Activated CD4-positive, alpha-beta T cell treated with anti-CD3 and anti-CD28 coated beads, Interleukin-2, Interleukin-6, amounts not matched to agents 100 ng/mL and 50 ng/mL, durations not matched to agents 16 hours and 8 hours (primary cell): ENCODE results near the gene CEP85.

Source experiments
- DNase-seq: peaks from one replicate; pipeline ENCODE4 v3.0.0-alpha.2; 2020

Gene CEP85

DNA sequence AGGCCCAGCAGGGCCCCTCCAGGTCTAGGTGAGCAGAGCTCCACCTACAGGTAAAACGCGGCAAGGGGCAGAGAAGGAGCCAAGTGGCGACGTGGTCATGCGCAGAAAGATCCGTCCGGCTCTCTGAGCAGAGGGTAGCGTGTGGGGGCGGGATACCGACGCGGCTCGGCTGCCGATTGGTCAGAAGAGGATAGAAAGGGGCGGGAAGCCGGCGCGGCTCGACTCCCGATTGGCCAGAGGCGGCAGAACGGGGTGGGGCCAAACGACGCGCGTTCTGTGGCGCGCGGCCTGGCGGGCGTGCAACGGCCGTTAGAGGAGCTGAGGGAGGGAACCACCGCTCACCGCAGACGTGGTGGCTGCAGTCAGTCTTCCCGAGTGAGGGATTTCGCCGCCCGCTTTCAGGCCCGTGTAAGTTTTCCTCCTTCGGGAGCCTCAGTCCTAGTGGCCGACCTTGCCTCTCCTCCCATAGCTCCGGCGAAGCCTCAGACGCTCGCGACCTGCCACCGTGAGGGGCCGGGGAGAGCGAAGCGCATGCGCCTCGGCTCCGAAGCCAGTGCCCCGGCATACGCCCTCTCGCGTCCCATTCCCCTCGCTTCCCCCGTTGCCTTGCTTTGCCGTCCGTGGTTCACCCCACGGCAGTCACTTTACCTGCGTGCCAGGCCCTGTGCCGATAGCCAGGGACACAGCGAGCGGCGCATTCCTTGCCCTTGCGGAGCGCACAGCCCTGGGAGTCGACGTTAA is at the start of gene CEP85:
Gene CEP85 (plus strand): TSS at position 298 of the 741 bp plus-strand sequence. CDS start 5,584 bp downstream, outside the sequence.
- peak; percentile 99 for DNase-seq

DNA sequence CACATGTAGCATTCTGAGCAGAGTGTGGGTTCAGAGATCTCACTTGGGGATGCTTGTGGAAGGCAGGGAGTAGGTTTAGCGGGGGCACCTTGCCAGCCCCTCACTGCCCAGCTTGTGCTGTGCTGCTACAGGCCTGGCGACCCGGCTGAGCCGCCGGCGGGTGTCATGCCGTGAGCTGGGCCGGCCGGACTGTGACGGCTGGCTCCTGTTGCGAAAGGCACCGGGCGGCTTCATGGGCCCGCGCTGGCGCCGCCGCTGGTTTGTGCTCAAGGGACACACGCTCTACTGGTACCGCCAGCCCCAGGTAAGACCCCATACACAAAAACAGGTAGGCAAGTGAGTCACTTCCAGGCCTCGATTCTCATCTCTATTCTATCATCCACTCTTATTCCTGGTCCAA is 49.1 kb upstream of the CEP85 start:
- no peak for DNase-seq

GRCh38 chr1:26187882-26188281 is 46.1 kb upstream of the CEP85 start:
- DNase-seq: no peak

DNA sequence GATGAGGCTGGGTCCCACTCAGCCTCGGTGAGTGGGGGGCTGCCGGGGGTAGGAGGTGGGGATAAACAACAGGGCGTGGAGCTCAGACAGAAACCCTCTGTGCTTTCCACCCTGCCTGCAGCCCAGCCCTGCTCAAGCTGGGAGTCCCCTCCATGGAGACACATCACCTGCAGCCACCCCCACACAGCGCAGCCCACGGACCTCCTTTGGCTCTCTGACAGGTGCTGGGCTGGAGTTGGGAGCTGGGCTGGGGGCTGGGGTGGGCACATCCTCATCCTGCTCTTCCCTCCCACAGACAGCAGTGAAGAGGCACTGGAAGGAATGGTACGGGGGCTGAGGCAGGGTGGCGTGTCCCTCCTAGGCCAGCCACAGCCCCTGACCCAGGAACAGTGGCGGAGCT is 45.5 kb upstream of the CEP85 start:
- no peak for DNase-seq

GRCh38 chr1:26189331-26189730 is 44.7 kb upstream of the CEP85 start:
- DNase-seq: no peak

- DNase-seq: no peak
Measured at GRCh38 chr1:26189751-26190275, 44.2 kb upstream of the CEP85 start.

GRCh38 chr1:26190373-26190987 is 43.5 kb upstream of the CEP85 start, which contains the start of gene CATSPER4:
Gene CATSPER4 (plus strand): TSS chr1:26190602. CDS start chr1:26190628, 26 bp downstream.
- no peak for DNase-seq

DNA sequence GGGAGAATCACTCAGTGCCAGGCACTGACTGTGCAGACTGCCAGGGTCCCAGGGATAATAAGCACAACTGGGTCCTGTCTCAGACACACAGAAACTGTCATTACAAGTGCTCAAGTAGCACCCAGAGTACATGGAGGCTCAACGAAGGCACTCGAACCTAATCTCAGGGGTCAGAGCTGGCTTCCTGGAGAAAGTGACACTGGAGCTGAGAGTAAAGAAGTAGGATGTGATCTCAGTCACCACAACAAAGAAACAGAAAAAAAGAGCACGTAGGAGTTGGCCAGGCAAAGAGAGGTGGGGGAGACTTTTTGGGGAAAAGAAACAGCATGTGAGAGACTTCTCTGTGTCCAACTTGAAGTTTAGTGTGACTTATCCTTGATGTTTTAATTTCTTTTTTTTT is 42.3 kb upstream of the CEP85 start:
- no peak for DNase-seq

- DNase-seq: no peak
Measured at GRCh38 chr1:26195805-26196204, 38.2 kb upstream of the CEP85 start.

GRCh38 chr1:26197301-26197700 is 36.7 kb upstream of the CEP85 start:
- DNase-seq: no peak

DNA sequence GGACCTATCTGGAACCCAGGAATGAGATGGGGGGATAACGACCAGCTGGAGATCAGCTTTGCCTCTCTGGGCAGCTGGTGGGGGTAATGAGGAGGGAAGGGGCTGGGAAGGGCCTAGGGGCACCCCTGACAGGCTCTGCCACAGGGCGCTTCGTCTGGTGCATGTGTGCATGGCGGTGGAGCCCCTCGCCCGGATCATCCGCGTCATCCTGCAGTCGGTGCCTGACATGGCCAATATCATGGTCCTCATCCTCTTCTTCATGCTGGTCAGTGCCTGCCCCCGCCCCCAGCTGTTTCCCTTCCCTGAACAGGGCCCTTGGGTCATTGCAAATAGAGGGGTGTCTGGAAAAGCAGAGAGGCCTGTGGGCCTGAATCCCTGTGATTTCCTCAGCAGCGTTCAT is 36.2 kb upstream of the CEP85 start:
- no peak for DNase-seq

GRCh38 chr1:26200413-26200812 is 33.6 kb upstream of the CEP85 start:
- no peak for DNase-seq

GRCh38 chr1:26203642-26204318 is 30.2 kb upstream of the CEP85 start:
- DNase-seq: no peak

DNA sequence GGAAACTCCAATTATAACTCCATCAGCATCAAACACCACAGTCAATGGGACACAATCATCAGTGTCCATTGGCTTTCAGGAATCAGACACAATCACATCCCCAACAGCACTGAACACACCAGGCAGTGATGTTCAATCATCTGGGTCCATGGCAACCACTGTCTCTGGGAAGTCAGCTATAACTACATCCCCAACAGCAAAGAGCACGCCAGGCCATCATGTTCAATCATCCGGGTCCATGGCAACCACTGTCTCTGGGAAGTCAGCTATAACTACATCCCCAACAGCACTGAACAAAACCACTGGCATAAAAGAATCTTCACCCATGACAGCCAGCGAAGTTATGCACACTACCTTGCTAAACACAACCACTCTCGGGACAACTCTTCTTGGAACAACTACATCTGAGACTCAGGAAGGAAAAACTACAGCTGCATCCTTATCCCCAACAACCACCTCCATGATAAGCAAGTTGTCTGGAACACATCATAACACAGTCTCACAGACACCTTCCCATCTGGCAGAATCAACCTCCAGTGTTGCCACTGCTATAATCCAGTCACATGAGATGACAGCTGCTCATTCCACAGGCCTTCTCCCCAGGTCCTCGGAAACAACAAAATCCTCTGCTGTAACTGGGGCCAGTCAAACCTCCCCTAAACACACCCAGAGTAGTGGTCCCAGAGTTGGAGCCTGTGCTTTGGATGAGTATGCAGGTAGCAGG is 23.7 kb upstream of the CEP85 start:
- DNase-seq: no peak

DNA sequence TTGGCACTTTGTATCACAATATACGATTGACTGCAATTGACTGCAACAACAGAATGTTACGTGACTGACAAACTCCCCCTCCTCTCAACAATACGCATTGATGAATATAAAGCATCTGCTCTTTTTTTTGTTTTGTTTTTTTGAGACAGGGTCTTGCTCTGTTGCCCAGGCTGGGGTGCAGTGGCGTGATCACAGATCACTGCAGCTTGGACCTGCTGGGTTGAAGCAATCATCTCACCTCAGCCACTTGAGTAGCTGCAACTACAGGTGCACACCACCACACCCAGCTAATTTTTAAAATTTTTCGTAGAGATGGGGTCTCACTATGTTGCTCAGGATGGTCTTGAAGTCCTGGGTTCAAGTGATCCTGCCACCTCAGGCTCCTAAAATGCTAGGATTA is 21.3 kb upstream of the CEP85 start:
- DNase-seq: no peak

GRCh38 chr1:26213335-26213905 is 20.6 kb upstream of the CEP85 start:
- DNase-seq: no peak

- DNase-seq: no peak
Measured at GRCh38 chr1:26215246-26215645, 18.8 kb upstream of the CEP85 start.

GRCh38 chr1:26218906-26219494 is 15.0 kb upstream of the CEP85 start:
- DNase-seq: no peak

- DNase-seq: no peak
Measured at GRCh38 chr1:26220199-26220912, 13.6 kb upstream of the CEP85 start.

DNA sequence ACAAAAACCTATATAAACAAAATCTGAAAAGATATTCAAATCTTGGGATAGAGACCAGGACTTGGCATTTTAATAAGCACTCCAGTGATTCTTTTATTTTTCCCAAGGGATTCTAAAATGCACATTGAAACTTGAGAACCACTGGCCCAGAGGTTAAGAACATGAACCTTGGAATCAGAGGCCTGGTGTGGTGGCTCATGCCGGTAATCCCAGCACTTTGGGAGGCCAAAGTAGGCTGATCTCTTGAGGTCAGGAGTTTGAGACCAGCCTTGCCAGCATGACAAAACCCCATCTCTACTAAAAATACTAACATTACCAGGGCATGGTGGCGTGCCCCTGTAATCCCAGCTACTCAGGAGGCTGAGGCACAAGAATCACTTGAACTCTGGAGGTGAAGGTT is 12.9 kb upstream of the CEP85 start:
- DNase-seq: no peak

DNA sequence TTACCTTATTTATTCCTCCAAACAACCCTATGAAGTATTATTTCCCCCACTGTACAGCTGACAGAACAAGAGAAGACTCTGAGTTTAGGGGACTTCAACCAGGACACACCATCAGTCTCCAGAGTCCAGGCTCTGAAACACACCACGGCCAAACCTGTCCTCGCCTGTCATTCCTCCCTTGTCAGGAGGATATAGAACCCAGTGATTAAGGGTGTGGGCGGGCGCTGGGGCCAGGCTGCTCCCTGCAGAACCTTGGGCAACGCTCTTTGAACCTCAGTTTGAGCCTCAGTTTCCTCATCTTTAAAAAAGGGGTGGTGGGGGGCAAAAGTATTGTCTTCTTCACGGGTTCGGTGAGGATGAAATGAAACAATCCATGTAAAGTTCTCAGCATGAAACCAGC is 9.4 kb upstream of the CEP85 start:
- DNase-seq: no peak
